Motor neuron (in vitro differentiated cells): Measurements from ENCODE around the gene MARCHF3. TPM values are rescaled to one million over a fixed set of nuclear protein-coding genes. Genes with fewer than 3 reads are reported as not detected.

Source experiments
- ATAC-seq, 8 experiments: fragments of 200-7000 bp; cut with Tn5 transposase; replicated peaks in 6 of 8; 2 replicates each; pipeline ENCODE4 v1.8.0; 2021; ENCODE audit warnings: mild to moderate bottlenecking in 8 of 8, moderate library complexity in 8 of 8
- H3K27ac ChIP-seq, 2 donors: fragments of 250-450 bp; sonication (Bioruptor Pico); 2 replicates each; pipeline ENCODE4 v1.9.0; 2021; ENCODE audit warnings: antibody characterized with exemption in 2 of 2, mild to moderate bottlenecking in 2 of 2, moderate library complexity in 1 of 2
- H3K4me1 ChIP-seq, 2 donors: fragments of 250-450 bp; sonication (Bioruptor Pico); replicated peaks in 1 of 2; 2 replicates each; pipeline ENCODE4 v1.6.1; 2021; ENCODE audit warnings: antibody characterized with exemption in 2 of 2, mild to moderate bottlenecking in 2 of 2, moderate library complexity in 1 of 2
- H3K4me3 ChIP-seq, 5 donors: fragments of 250-450 bp; sonication (Bioruptor Pico); 2 replicates each; pipeline ENCODE4 v1.9.0; 2021; ENCODE audit warnings: antibody characterized with exemption in 5 of 5, mild to moderate bottlenecking in 5 of 5, moderate library complexity in 4 of 5
- WGBS, 10 experiments: fragments of 450-650 bp; shearing (Covaris generic); methylation state at CpG; one replicate each; pipeline ENCODE4 v1.0.0; 2022; 5-methylcytosine and 5-hydroxymethylcytosine counted together
- in situ Hi-C, 9 experiments: fragments of 400-800 bp; cut with MboI; loops; one replicate each; pipeline ENCODE4 v1.15.0; 2021; ENCODE audit warnings: low sequenced_read_pairs in 9 of 9, low pct_unique_long_range_greater_than_20kb in 2 of 9; ENCODE audit not compliant: unreplicated experiment in 9 of 9
- total RNA-seq, 8 experiments: library from RNA; unstranded; fragments of 300-600 nt; gene quantifications; 2 replicates each; pipeline versions ENCODE4 v1.2.3 to v1.2.4, GENCODE V29; 2022

MARCHF3 gene
- total RNA-seq, 8 experiments from 2014 or later: 2.4 to 21.4 (median 4.4) TPM

GRCh38 chr5:126878085-126878484 is 152.3 kb downstream of the MARCHF3 start:
- WGBS, 10 experiments: 75 to 100% (median 96%) methylated on average over 1 to 7 of the region's 13 CpGs; no CpG with 5 or more reads in 4 of the 10 experiments
- in situ Hi-C loops: no loop called here
- no peak for ATAC-seq

GRCh38 chr5:126877602-126878001 is 152.8 kb downstream of the MARCHF3 start:
- 27 to 100% (median 68%) methylated on average over 1 to 5 of the region's 7 CpGs for WGBS, 10 experiments
- Histone ChIP-seq H3K4me3 (no peak overlapping the region), H3K27ac (no peak overlapping the region), H3K4me1 (peaks cover 37 to 40% of the 10 kb centered on the region in 2 donors)
- in situ Hi-C loops: no loop called here
- ATAC-seq: peak in 2 of 8 experiments; percentile 11

More at GRCh38 chr5:126878085-126878484, 152.3 kb downstream of the MARCHF3 start:
- Histone ChIP-seq H3K4me3 (no peak overlapping the region), H3K27ac (no peak overlapping the region), H3K4me1 (peaks cover 37 to 45% of the 10 kb centered on the region in 2 donors)

- H3K27ac ChIP-seq: peak overlapping the region; percentile 72 to 79
These were observed 155.0 kb downstream of the MARCHF3 start for GRCh38 chr5:126875303-126875785.

GRCh38 chr5:126872561-126873354 is 157.6 kb downstream of the MARCHF3 start:
- Histone ChIP-seq H3K4me1 (peaks cover 47 to 51% of the 10 kb centered on the region in 2 donors), H3K27ac (no peak overlapping the region), H3K4me3 (no peak overlapping the region)
- WGBS, 10 experiments: 28 to 100% (median 86%) methylated on average over 1 to 10 of the region's 11 CpGs
- ATAC-seq: peak in 2 of 8 experiments; percentile 11 to 14
- in situ Hi-C loops: no loop called here

More at GRCh38 chr5:126875303-126875785, 155.0 kb downstream of the MARCHF3 start:
- WGBS, 10 experiments: 0 to 100% (median 33%) methylated on average over 1 to 9 of the region's 13 CpGs; no CpG with 5 or more reads in 3 of the 10 experiments
- in situ Hi-C loops: no loop called here
- Histone ChIP-seq H3K4me1 (peaks cover 37 to 40% of the 10 kb centered on the region in 2 donors), H3K4me3 (no peak overlapping the region)
- peak in 6 of 8 experiments; percentile 75 to 95 (median 94) for ATAC-seq

- no peak overlapping the region for H3K4me3 ChIP-seq
- H3K4me1 ChIP-seq: peaks cover 34 to 41% of the 10 kb centered on the region in 2 donors
- in situ Hi-C loops: no loop called here
- no peak for ATAC-seq
- H3K27ac ChIP-seq: no peak overlapping the region
- WGBS, 10 experiments: 80 to 100% (median 99%) methylated on average over 1 to 5 of the region's 6 CpGs; no CpG with 5 or more reads in 2 of the 10 experiments
These were observed 158.9 kb downstream of the MARCHF3 start for GRCh38 chr5:126871441-126871840.

- Histone ChIP-seq H3K4me3 (peak overlapping the region; percentile 22 to 39 (median 34)), H3K27ac (peak overlapping the region; percentile 76 to 94), H3K4me1 (peaks cover 14 to 20% of the 10 kb centered on the region in 2 donors)
- 1 to 23% (median 6%) methylated on average over 3 to 22 of the region's 22 CpGs; no CpG with 5 or more reads in 3 of the 10 experiments for WGBS, 10 experiments
- in situ Hi-C loops: no loop called here
- ATAC-seq: peak; percentile 74 to 99 (median 80)
These were observed 161.3 kb downstream of the MARCHF3 start for GRCh38 chr5:126869005-126869451.

GRCh38 chr5:126868338-126869004 is 161.9 kb downstream of the MARCHF3 start:
- H3K27ac ChIP-seq: peak overlapping the region; percentile 76 to 94
- H3K4me3 ChIP-seq: peak overlapping the region; percentile 22 to 39 (median 34)
- in situ Hi-C loops: no loop called here

GRCh38 chr5:126866851-126867636 is 163.3 kb downstream of the MARCHF3 start:
- 83 to 100% (median 93%) methylated on average over 1 to 4 of the region's 8 CpGs; no CpG with 5 or more reads in 4 of the 10 experiments for WGBS, 10 experiments
- in situ Hi-C loops: no loop called here
- H3K4me1 ChIP-seq: peaks cover 14 to 20% of the 10 kb centered on the region in 2 donors
- no peak for ATAC-seq
- no peak overlapping the region for H3K4me3 ChIP-seq
- peak overlapping the region in 1 of 2 donors; percentile 94 for H3K27ac ChIP-seq

More at GRCh38 chr5:126868338-126869004, 161.9 kb downstream of the MARCHF3 start:
- peaks cover 14 to 20% of the 10 kb centered on the region in 2 donors for H3K4me1 ChIP-seq
- ATAC-seq: peak in 5 of 8 experiments; percentile 83 to 89 (median 84)
- WGBS, 10 experiments: 0 to 100% (median 29%) methylated on average over 1 to 7 of the region's 11 CpGs

GRCh38 chr5:126865299-126865698 is 165.1 kb downstream of the MARCHF3 start:
- H3K4me1 ChIP-seq: peaks cover 14 to 20% of the 10 kb centered on the region in 2 donors
- 2 to 86% (median 63%) methylated on average over 2 to 3 of the region's 3 CpGs; no CpG with 5 or more reads in 1 of the 10 experiments for WGBS, 10 experiments
- in situ Hi-C loops: no loop called here
- ATAC-seq: peak in 2 of 8 experiments; percentile 5 to 19
- H3K27ac ChIP-seq: no peak overlapping the region
- no peak overlapping the region for H3K4me3 ChIP-seq

- ATAC-seq: no peak
- Histone ChIP-seq H3K27ac (no peak overlapping the region), H3K4me3 (no peak overlapping the region), H3K4me1 (peaks cover 9 to 13% of the 10 kb centered on the region in 2 donors)
- in situ Hi-C loops: no loop called here
- 89 to 100% (median 95%) methylated on average over 1 to 11 of the region's 22 CpGs; no CpG with 5 or more reads in 4 of the 10 experiments for WGBS, 10 experiments
These were observed 166.2 kb downstream of the MARCHF3 start for GRCh38 chr5:126864042-126864688.

GRCh38 chr5:126863402-126863801 is 167.0 kb downstream of the MARCHF3 start:
- in situ Hi-C loops: no loop called here
- Histone ChIP-seq H3K4me3 (no peak overlapping the region), H3K4me1 (peaks cover 6 to 10% of the 10 kb centered on the region in 2 donors), H3K27ac (no peak overlapping the region)
- WGBS, 10 experiments: 67 to 100% (median 89%) methylated on average over 1 to 4 of the region's 4 CpGs; no CpG with 5 or more reads in 1 of the 10 experiments
- ATAC-seq: no peak

- H3K4me1 ChIP-seq: peaks cover 6% of the 10 kb centered on the region in 2 donors
- WGBS, 10 experiments: 75 to 100% (median 85%) methylated on average over 1 to 4 of the region's 11 CpGs; no CpG with 5 or more reads in 5 of the 10 experiments
- no peak for ATAC-seq
- in situ Hi-C loops: no loop called here
- no peak overlapping the region for H3K27ac ChIP-seq
- H3K4me3 ChIP-seq: no peak overlapping the region
These were observed 171.9 kb downstream of the MARCHF3 start for GRCh38 chr5:126858441-126858840.
